HEK293 (cell line): ENCODE measurements around the gene MLLT3.

ENCODE experiments used
- CTCF ChIA-PET: fragments of 350-600 bp; formaldehyde crosslinking; extraction: SDS; loops from one replicate; lab custom pipeline; 2021; ENCODE audit warnings: antibody characterized with exemption; lab: Yijun Ruan, JAX
- POLR2A ChIA-PET: fragments of 300-600 bp; formaldehyde crosslinking; extraction: SDS; loops from one replicate; lab custom pipeline; 2020; ENCODE audit warnings: antibody characterized with exemption, inconsistent platforms; lab: Yijun Ruan, JAX
- H3K27ac ChIP-seq: fragments of 200-500 bp; sonication (Bioruptor generic); 2 replicates; pipeline ENCODE4 v1.5.1; 2014; ENCODE audit warnings: low read depth, low read length, control low read depth, inconsistent platforms; ENCODE audit errors: extremely low read depth
- H3K36me3 ChIP-seq, 2 experiments: fragments of 200-500 bp in 1 of 2; sonication (Bioruptor generic) in 1 of 2; 1 replicate in 1 of 2; 2 replicates in 1 of 2; pipeline ENCODE4 v1.5.1; 2014 to 2017; ENCODE audit warnings: inconsistent platforms in 2 of 2, low read length in 2 of 2; ENCODE audit not compliant: control insufficient read depth in 2 of 2, insufficient read depth in 1 of 2
- H3K4me1 ChIP-seq: fragments of 200-500 bp; sonication (Bioruptor generic); 2 replicates; pipeline ENCODE4 v1.5.1; 2014; ENCODE audit warnings: mild to moderate bottlenecking, low read length, inconsistent platforms; ENCODE audit not compliant: control insufficient read depth, insufficient read depth
- H3K4me3 ChIP-seq: 2 replicates; pipeline ENCODE4 v1.5.1; 2011; ENCODE audit warnings: low read depth, mild to moderate bottlenecking, control low read depth, low read length, moderate library complexity
- H3K9me3 ChIP-seq: fragments of 200-500 bp; sonication (Bioruptor generic); 2 replicates; pipeline ENCODE4 v1.5.1; 2014; ENCODE audit warnings: low read depth, low read length, inconsistent platforms; ENCODE audit not compliant: control insufficient read depth, insufficient read depth
- HOXC10 ChIP-seq: sonication (generic); formaldehyde crosslinking; IDR thresholded peaks from 2 replicates; pipeline ENCODE4 v1.8.1; 2023; ENCODE audit warnings: mild to moderate bottlenecking, missing genetic modification reagents
- PRDM1 ChIP-seq: fragments of 450-650 bp; formaldehyde crosslinking; IDR thresholded peaks from 2 replicates; pipeline ENCODE4; 2016; ENCODE audit warnings: missing biosample characterization, missing genetic modification characterization
- PRDM10 ChIP-seq: fragments of 450-650 bp; formaldehyde crosslinking; IDR thresholded peaks from 2 replicates; pipeline ENCODE4 v1.5.1; 2016; ENCODE audit warnings: missing biosample characterization, missing genetic modification characterization
- ZNF10 ChIP-seq: fragments of 450-650 bp; formaldehyde crosslinking; IDR thresholded peaks from 2 replicates; pipeline ENCODE4 v1.5.1; 2017; ENCODE audit warnings: missing biosample characterization, missing genetic modification characterization
- ZNF140 ChIP-seq: fragments of 450-650 bp; formaldehyde crosslinking; IDR thresholded peaks from 2 replicates; pipeline ENCODE4 v1.5.1; 2016; ENCODE audit warnings: missing biosample characterization, missing genetic modification characterization
- ZNF19 ChIP-seq: fragments of 450-650 bp; formaldehyde crosslinking; IDR thresholded peaks from 2 replicates; pipeline ENCODE4; 2016; ENCODE audit warnings: missing biosample characterization, missing genetic modification characterization, low read depth
- ZNF23 ChIP-seq: fragments of 450-650 bp; formaldehyde crosslinking; IDR thresholded peaks from 2 replicates; pipeline ENCODE4 v1.5.1; 2016; ENCODE audit warnings: missing biosample characterization, missing genetic modification characterization, borderline replicate concordance
- ZNF239 ChIP-seq: fragments of 450-650 bp; formaldehyde crosslinking; IDR thresholded peaks from 2 replicates; pipeline ENCODE4 v1.5.1; 2016; ENCODE audit warnings: missing biosample characterization, missing genetic modification characterization
- ZNF350 ChIP-seq: fragments of 450-650 bp; formaldehyde crosslinking; IDR thresholded peaks from 2 replicates; pipeline ENCODE4 v1.5.0; 2017; ENCODE audit warnings: missing biosample characterization, mild to moderate bottlenecking, missing genetic modification characterization
- ZNF391 ChIP-seq: fragments of 450-650 bp; formaldehyde crosslinking; IDR thresholded peaks from 2 replicates; pipeline ENCODE4 v1.5.1; 2016; ENCODE audit warnings: low read depth, missing biosample characterization, missing genetic modification characterization, borderline replicate concordance
- ZNF423 ChIP-seq: fragments of 450-650 bp; formaldehyde crosslinking; IDR thresholded peaks from 2 replicates; pipeline ENCODE4 v1.5.1; 2016; ENCODE audit warnings: missing biosample characterization, missing genetic modification characterization
- ZNF433 ChIP-seq: fragments of 450-650 bp; formaldehyde crosslinking; IDR thresholded peaks from 2 replicates; pipeline ENCODE4 v1.5.1; 2016; ENCODE audit warnings: missing biosample characterization, missing genetic modification characterization, low read depth
- ZNF600 ChIP-seq: fragments of 450-650 bp; formaldehyde crosslinking; IDR thresholded peaks from 2 replicates; pipeline ENCODE4 v1.5.1; 2016; ENCODE audit warnings: missing biosample characterization, missing genetic modification characterization
- ZNF660 ChIP-seq: fragments of 450-650 bp; IDR thresholded peaks from 2 replicates; pipeline ENCODE4 v1.5.1; 2018; ENCODE audit warnings: missing biosample characterization, mild to moderate bottlenecking, missing genetic modification characterization
- ZNF664 ChIP-seq: fragments of 450-650 bp; formaldehyde crosslinking; IDR thresholded peaks from 2 replicates; pipeline ENCODE4 v1.5.1; 2016; ENCODE audit warnings: missing biosample characterization, missing genetic modification characterization
- ZNF747 ChIP-seq: fragments of 450-650 bp; formaldehyde crosslinking; IDR thresholded peaks from 2 replicates; pipeline ENCODE4 v1.5.1; 2016; ENCODE audit warnings: missing biosample characterization, missing genetic modification characterization
- ZNF837 ChIP-seq: fragments of 450-650 bp; formaldehyde crosslinking; IDR thresholded peaks from 2 replicates; pipeline ENCODE4 v1.5.1; 2016; ENCODE audit warnings: missing biosample characterization, missing genetic modification characterization
- ZSCAN30 ChIP-seq: fragments of 450-650 bp; IDR thresholded peaks from 2 replicates; pipeline ENCODE4 v1.5.1; 2018; ENCODE audit warnings: missing biosample characterization, mild to moderate bottlenecking, missing genetic modification characterization, moderate library complexity
- TF ChIP-seq, protein P1 (sequence below): fragments of 450-650 bp; IDR thresholded peaks from 2 replicates; pipeline ENCODE4 v1.5.1; 2018; ENCODE audit warnings: missing biosample characterization, missing genetic modification characterization
- TF ChIP-seq, protein P2 (sequence below): IDR thresholded peaks from 2 replicates; pipeline ENCODE4 v1.6.1; 2011; ENCODE audit warnings: mild to moderate bottlenecking, low read depth, low read length, borderline replicate concordance
- TF ChIP-seq, protein P3 (sequence below): sonication (generic); formaldehyde crosslinking; IDR thresholded peaks from 2 replicates; pipeline ENCODE4 v1.8.1; 2022; ENCODE audit warnings: mild to moderate bottlenecking, moderate library complexity, missing genetic modification reagents

The MLLT3 gene

DNA sequence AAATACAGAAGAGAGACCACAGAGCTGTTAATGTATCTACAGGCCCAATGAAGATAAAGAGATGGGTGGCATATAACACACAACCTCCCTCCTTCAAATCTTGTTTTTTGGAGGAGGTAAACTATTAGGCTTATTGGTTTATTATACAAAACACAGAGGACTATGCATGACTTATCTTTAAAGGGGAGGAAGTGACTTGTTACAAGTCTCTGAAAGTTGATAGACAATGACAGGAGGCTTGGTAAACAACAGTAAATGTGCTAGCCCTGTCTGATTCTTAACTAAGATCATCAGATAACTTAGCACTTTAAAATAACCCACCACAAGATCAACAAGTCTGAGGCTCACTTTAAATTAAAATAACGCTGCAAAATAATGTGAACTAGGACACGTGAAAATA is 219.0 kb downstream of the MLLT3 start:
- no peaks in the 10 kb centered on the region for H3K36me3 ChIP-seq
- no peak for TF ChIP-seq ZNF391 (tag by site-specific recombination)
- no peak for TF ChIP-seq ZNF664 (tag by site-specific recombination)
- no peak for TF ChIP-seq ZNF660 (tag by site-specific recombination)
- TF ChIP-seq, protein P1, sequence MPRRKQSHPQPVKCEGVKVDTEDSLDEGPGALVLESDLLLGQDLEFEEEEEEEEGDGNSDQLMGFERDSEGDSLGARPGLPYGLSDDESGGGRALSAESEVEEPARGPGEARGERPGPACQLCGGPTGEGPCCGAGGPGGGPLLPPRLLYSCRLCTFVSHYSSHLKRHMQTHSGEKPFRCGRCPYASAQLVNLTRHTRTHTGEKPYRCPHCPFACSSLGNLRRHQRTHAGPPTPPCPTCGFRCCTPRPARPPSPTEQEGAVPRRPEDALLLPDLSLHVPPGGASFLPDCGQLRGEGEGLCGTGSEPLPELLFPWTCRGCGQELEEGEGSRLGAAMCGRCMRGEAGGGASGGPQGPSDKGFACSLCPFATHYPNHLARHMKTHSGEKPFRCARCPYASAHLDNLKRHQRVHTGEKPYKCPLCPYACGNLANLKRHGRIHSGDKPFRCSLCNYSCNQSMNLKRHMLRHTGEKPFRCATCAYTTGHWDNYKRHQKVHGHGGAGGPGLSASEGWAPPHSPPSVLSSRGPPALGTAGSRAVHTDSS (tag by site-specific recombination) = no peak
- TF ChIP-seq ZNF140 (tag by site-specific recombination) = no peak
- TF ChIP-seq ZNF747 = no peak
- TF ChIP-seq ZNF837 (tag by site-specific recombination) = no peak
- no peak for TF ChIP-seq ZNF423 (tag by site-specific recombination)
- TF ChIP-seq, all 188 proteins: peak for 0
- Histone ChIP-seq H3K4me3 (no peak overlapping the region), H3K4me1 (peaks cover 18% of the 10 kb centered on the region), H3K27ac (no peak overlapping the region), H3K9me3 (no peaks in the 10 kb centered on the region)
- POLR2A ChIA-PET = no interaction called here
- CTCF ChIA-PET = no interaction called here

DNA sequence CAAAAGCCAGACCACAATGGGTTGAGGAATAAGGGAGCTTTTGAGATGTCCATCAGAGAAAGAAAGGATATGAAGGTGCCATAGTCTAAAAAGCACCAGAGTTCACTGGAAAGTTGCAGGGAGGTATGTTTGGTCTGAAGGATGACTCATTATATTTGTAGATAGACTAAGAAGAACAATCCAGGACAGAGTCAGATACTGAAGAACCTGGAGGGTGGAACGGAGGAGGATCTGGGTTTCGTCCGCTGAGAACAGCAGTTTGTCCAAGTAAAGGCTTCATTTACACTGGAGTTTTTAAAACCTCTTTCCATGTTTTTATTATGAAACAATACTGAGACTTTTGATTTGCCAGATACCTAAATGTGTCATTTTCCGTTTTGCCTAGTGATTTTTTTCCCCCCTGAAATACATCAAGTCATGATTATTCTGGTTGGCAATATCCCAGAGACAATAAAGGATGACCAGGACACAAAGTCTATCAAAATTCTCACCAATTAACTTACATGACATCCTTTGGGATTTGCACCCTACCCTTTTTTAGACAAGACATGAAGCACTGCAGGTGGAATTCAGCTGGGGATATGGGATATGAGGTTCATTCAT is 219.9 kb downstream of the MLLT3 start:
- H3K4me3 ChIP-seq = no peak overlapping the region
- H3K9me3 ChIP-seq = no peaks in the 10 kb centered on the region
- TF ChIP-seq PRDM1 (tag by site-specific recombination) (no peak), HOXC10 (CRISPR knock-in tag) (no peak), PRDM10 (tag by site-specific recombination) (peak; percentile 73), ZSCAN30 (no peak), ZNF23 (tag by site-specific recombination) (no peak), ZNF350 (tag by site-specific recombination) (no peak), ZNF239 (tag by site-specific recombination) (no peak), ZNF10 (no peak), ZNF19 (tag by site-specific recombination) (no peak), ZNF600 (tag by site-specific recombination) (0 out of 2 replicates have a peak, but pooled peaks have one; percentile 31), ZNF433 (no peak)
- TF ChIP-seq, protein P2, sequence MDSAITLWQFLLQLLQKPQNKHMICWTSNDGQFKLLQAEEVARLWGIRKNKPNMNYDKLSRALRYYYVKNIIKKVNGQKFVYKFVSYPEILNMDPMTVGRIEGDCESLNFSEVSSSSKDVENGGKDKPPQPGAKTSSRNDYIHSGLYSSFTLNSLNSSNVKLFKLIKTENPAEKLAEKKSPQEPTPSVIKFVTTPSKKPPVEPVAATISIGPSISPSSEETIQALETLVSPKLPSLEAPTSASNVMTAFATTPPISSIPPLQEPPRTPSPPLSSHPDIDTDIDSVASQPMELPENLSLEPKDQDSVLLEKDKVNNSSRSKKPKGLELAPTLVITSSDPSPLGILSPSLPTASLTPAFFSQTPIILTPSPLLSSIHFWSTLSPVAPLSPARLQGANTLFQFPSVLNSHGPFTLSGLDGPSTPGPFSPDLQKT = no peak
- TF ChIP-seq, protein P3, sequence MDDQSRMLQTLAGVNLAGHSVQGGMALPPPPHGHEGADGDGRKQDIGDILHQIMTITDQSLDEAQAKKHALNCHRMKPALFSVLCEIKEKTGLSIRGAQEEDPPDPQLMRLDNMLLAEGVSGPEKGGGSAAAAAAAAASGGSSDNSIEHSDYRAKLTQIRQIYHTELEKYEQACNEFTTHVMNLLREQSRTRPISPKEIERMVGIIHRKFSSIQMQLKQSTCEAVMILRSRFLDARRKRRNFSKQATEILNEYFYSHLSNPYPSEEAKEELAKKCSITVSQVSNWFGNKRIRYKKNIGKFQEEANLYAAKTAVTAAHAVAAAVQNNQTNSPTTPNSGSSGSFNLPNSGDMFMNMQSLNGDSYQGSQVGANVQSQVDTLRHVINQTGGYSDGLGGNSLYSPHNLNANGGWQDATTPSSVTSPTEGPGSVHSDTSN (CRISPR knock-in tag) = no peak
- TF ChIP-seq, protein P1 (tag by site-specific recombination) = no peak
- POLR2A ChIA-PET = no interaction called here
- H3K4me1 ChIP-seq = peaks cover 25% of the 10 kb centered on the region
- H3K36me3 ChIP-seq = no peaks in the 10 kb centered on the region
- CTCF ChIA-PET = no interaction called here
- H3K27ac ChIP-seq = no peak overlapping the region
